Measurements from ENCODE around the gene XCR1. TPM values are rescaled to one million over a fixed set of nuclear protein-coding genes. Genes with fewer than 3 reads are reported as not detected.

XCR1 gene
- total RNA-seq, 1 experiment from 2014 or later, result 0.02 TPM

GRCh38 chr3:46027736-46028397 is 584 bp upstream of the XCR1 start (continued):
- TF ChIP-seq MAX (CRISPR knock-in tag; IDR thresholded peaks at IDR 0.05) (no peak), PREB (CRISPR knock-in tag; IDR thresholded peaks at IDR 0.05; ENCODE audit: borderline replicate concordance) (no peak)

DNA sequence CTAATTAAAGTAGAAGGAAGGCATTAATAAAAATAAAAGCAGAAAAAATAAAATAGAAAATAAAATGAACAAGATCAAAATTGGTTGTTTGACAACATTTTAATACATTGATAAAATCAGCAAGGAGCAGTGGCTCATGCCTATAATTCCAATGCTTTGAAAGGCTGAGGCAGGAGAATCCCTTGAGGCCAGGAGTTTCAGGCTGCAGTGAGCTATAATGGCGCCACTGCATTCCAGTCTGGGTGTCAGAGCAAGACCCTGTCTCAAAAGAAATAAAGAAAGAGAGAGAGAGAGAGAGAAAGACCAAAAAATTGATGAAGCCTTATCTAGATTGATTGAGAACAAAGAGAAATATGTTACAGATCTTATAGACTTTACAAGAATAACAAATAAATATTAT is 2.1 kb downstream of the XCR1 start:
- H3K4me3 Mint-ChIP-seq, result no peak overlapping the region
- H3K9me3 Mint-ChIP-seq, result peaks cover 34% of the 10 kb centered on the region
- no peak overlapping the region for H3K27ac Mint-ChIP-seq
- H3K4me1 Mint-ChIP-seq, result no peaks in the 10 kb centered on the region
- ChIA-PET CTCF (interaction anchor here (1.6 kb wide), 1 partner anchor 54 kb away, joined by 4 read pairs; no protein-coding TSS in a partner anchor), POLR2A (no interaction called here)
- H3K27me3 Mint-ChIP-seq (ENCODE audit: low read depth), result peaks cover 12% of the 10 kb centered on the region
- H3K36me3 Mint-ChIP-seq, result peaks cover 9% of the 10 kb centered on the region
- ATAC-seq (no peak), DNase-seq (ENCODE audit: low spot score) (no peak)
- TF ChIP-seq, protein P1, sequence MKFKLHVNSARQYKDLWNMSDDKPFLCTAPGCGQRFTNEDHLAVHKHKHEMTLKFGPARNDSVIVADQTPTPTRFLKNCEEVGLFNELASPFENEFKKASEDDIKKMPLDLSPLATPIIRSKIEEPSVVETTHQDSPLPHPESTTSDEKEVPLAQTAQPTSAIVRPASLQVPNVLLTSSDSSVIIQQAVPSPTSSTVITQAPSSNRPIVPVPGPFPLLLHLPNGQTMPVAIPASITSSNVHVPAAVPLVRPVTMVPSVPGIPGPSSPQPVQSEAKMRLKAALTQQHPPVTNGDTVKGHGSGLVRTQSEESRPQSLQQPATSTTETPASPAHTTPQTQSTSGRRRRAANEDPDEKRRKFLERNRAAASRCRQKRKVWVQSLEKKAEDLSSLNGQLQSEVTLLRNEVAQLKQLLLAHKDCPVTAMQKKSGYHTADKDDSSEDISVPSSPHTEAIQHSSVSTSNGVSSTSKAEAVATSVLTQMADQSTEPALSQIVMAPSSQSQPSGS (CRISPR knock-in tag; IDR thresholded peaks at IDR 0.05; ENCODE audit: borderline replicate concordance, low read depth), result no peak
- TF ChIP-seq ERG (CRISPR knock-in tag; IDR thresholded peaks at IDR 0.05) (no peak), NFYB (CRISPR knock-in tag; conservative IDR thresholded peaks at IDR 0.05; ENCODE audit: low read depth) (no peak), PRRX2 (CRISPR knock-in tag; IDR thresholded peaks at IDR 0.05) (no peak)

GRCh38 chr3:46024131-46024530 is 3.2 kb downstream of the XCR1 start:
- POLR2A ChIA-PET, result no interaction called here
- CTCF ChIA-PET, result interaction anchor here (0.5 to 1.6 kb wide), 3 partner anchors 55 to 364 kb away, joined by 4 read pairs; no protein-coding TSS in a partner anchor
- no peak for TF ChIP-seq HMGA2 (CRISPR knock-in tag; IDR thresholded peaks at IDR 0.05)
- no peak for TF ChIP-seq ZNF138 (CRISPR knock-in tag; conservative IDR thresholded peaks at IDR 0.05)
- no peak for TF ChIP-seq CREM (CRISPR knock-in tag; IDR thresholded peaks at IDR 0.05)
- no peak for TF ChIP-seq CBFB (CRISPR knock-in tag; IDR thresholded peaks at IDR 0.05; ENCODE audit: low read depth)
- TF ChIP-seq CTCF (IDR thresholded peaks at IDR 0.05), result no peak
- no peak for TF ChIP-seq E2F4 (CRISPR knock-in tag; IDR thresholded peaks at IDR 0.05; ENCODE audit: borderline replicate concordance, low read depth)
- no peak for TF ChIP-seq ATF3 (CRISPR knock-in tag; conservative IDR thresholded peaks at IDR 0.05)
- no peak for TF ChIP-seq FOXK1 (CRISPR knock-in tag; IDR thresholded peaks at IDR 0.05)
- TF ChIP-seq, protein P2, sequence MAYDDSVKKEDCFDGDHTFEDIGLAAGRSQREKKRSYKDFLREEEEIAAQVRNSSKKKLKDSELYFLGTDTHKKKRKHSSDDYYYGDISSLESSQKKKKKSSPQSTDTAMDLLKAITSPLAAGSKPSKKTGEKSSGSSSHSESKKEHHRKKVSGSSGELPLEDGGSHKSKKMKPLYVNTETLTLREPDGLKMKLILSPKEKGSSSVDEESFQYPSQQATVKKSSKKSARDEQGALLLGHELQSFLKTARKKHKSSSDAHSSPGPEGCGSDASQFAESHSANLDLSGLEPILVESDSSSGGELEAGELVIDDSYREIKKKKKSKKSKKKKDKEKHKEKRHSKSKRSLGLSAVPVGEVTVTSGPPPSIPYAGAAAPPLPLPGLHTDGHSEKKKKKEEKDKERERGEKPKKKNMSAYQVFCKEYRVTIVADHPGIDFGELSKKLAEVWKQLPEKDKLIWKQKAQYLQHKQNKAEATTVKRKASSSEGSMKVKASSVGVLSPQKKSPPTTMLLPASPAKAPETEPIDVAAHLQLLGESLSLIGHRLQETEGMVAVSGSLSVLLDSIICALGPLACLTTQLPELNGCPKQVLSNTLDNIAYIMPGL (CRISPR knock-in tag; IDR thresholded peaks at IDR 0.05), result no peak
- TF ChIP-seq STAT6 (CRISPR knock-in tag; conservative IDR thresholded peaks at IDR 0.05; ENCODE audit: low read depth), result no peak
- TF ChIP-seq, protein P3, sequence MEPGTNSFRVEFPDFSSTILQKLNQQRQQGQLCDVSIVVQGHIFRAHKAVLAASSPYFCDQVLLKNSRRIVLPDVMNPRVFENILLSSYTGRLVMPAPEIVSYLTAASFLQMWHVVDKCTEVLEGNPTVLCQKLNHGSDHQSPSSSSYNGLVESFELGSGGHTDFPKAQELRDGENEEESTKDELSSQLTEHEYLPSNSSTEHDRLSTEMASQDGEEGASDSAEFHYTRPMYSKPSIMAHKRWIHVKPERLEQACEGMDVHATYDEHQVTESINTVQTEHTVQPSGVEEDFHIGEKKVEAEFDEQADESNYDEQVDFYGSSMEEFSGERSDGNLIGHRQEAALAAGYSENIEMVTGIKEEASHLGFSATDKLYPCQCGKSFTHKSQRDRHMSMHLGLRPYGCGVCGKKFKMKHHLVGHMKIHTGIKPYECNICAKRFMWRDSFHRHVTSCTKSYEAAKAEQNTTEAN (CRISPR knock-in tag; IDR thresholded peaks at IDR 0.05), result no peak
- TF ChIP-seq MAX (CRISPR knock-in tag; IDR thresholded peaks at IDR 0.05), result no peak
- TF ChIP-seq TP53 (CRISPR knock-in tag; IDR thresholded peaks at IDR 0.05), result no peak

More at GRCh38 chr3:46024131-46024530, 3.2 kb downstream of the XCR1 start:
- no peak for DNase-seq (ENCODE audit: low spot score)
- H3K27ac Mint-ChIP-seq, result no peak overlapping the region
- peaks cover 9% of the 10 kb centered on the region for H3K36me3 Mint-ChIP-seq
- no peak overlapping the region for H3K4me3 Mint-ChIP-seq
- peaks cover 12% of the 10 kb centered on the region for H3K27me3 Mint-ChIP-seq (ENCODE audit: low read depth)
- peaks cover 24% of the 10 kb centered on the region for H3K9me3 Mint-ChIP-seq
- ATAC-seq, result no peak
- H3K4me1 Mint-ChIP-seq, result no peaks in the 10 kb centered on the region
